Left renal cortex interstitium (tissue), 4 donors: ENCODE results near the gene PARP2. TPM values are rescaled to one million over a fixed set of nuclear protein-coding genes. Genes with fewer than 3 reads are reported as not detected.
"Not testable (repeated sequence)": the region's sequence is repeated elsewhere in the genome, so short reads cannot be mapped to it uniquely, and the experiment has no call there.

ENCODE experiments used
- DNase-seq, 4 donors: peaks; one replicate each; pipeline ENCODE4 v3.0.0-alpha.2; 2013; ENCODE audit warnings: low read depth in 4 of 4, low spot score in 2 of 4, missing footprints in 1 of 4
- polyA plus RNA-seq, 4 donors: library from polyadenylated mRNA; unstranded; fragments of 120-200 nt; gene quantifications; one replicate each; pipeline ENCODE4 v1.2.1, GENCODE V29; 2013; ENCODE audit not compliant: insufficient read length in 4 of 4

The PARP2 gene
- polyA plus RNA-seq, 4 donors, result 41.5 to 71.9 (median 56.7) TPM

DNA sequence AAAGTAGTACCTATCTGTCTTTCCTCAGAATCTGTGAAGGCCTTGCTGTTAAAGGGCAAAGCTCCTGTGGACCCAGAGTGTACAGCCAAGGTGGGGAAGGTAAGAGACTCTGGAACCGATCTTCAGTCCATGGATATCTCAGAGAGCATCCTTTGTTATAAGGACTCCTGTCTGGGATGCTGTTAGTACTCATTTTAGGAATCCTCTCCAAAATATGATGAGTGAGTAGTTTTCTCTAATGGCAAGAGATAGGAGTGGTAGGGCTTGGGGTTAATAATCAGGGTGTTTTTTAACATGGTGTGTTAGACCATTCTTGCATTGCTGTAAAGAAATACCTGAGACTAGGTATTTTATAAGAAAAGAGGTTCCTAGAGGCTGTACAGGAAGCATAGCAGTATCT is 1.9 kb downstream of the PARP2 start:
- DNase-seq, result no peak

DNA sequence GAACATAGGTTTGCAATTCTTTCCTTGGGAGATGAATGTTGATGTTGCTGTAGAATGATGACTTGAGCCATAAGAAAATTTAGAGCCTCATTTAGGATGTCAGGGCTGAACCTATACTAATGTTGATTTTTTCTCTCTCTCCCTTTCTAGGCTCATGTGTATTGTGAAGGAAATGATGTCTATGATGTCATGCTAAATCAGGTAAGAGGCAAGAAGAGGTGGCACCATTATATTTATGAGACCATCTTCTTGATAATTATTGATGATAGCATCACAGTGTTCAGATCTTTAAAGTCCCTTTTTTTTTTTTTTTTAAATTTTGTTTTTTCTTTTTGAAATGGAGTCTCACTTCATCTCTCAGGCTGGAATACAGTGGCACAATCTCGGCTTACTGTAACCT is 3.3 kb downstream of the PARP2 start:
- no peak for DNase-seq

DNA sequence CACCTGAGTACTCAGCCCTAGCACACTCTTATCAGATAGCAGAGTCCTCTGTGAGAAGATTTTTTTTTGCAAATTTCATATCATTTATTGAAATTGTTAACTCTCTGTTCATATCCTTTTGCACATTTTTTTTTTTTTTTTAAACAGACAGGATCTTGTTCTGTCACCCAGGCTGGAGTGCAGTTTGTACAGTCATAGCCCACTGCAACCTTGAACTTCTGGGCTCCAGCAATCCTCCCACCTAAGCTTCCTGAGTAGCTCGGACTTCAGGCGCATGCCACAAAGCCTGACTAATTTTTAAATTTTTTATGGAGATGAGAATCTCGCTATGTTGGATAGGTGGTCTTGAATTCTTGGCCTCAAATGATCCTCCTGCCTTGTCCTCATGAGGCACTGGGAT is 4.3 kb downstream of the PARP2 start:
- DNase-seq, result no peak

DNA sequence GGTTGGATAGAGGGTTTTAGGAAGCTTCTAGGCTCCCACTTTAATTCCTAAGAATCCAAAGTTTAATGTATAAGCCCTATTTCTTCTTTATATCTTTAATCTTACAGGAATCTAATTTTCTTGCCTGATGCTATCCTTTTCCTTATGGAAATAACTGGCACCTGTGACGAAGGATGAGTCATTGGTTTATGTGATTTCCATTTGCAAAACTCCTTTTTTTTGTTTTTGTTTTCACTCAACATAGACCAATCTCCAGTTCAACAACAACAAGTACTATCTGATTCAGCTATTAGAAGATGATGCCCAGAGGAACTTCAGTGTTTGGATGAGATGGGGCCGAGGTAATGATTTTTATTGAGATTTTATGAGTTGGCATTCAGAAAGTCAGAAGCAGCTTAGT is 6.8 kb downstream of the PARP2 start:
- no peak for DNase-seq

DNA sequence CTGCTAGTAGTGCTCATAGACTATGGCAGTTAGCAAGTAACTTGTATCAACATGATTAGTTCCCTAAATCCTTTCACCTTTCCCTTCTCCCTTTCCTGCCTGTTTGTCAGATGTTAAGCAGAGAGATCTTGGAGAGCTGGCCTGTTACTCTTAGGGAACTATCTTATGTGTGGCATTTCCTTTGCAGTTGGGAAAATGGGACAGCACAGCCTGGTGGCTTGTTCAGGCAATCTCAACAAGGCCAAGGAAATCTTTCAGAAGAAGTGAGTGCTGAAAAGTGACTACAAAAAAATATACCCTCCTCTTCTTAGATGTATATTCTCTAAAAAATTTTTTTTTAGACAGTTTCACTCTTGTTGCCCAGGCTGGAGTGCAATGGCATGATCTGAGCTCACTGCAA is 7.4 kb downstream of the PARP2 start:
- DNase-seq, result no peak

DNA sequence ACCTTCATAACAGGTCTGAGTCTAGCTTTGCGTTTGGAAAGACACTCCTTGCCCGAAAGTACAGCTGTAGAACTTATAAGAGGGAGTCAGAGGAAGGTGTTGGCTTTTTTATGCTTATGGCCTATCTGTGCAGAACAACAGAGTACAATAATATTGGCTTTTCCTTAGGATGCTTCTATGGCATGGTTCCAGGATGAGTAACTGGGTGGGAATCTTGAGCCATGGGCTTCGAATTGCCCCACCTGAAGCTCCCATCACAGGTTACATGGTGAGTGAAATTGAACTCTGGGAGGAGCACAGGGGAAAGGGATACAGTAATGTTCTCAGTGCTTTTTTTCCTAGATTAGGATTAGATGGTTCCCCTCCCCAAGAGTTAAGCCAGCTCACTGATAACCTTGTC is 13.0 kb downstream of the PARP2 start:
- DNase-seq, result no peak

DNA sequence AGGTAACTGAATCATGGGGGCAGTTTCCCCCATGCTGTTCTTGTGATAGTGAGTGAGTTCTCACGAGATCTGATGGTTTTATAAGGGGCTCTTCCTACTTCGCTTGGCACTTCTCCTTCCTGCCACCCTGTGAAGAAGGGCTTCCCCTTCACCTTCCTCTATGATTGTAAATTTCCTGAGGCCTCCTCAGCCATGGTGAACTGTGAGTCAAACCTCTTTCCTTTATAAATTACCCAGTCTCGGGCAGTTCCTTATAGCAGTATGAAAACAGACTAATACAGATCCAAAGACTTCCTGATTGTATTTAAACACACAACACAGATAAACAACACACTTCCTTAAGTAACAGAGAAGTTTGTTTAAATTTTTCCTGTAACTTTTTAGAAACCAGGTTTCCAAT is 15.0 kb downstream of the PARP2 start:
- not testable (repeated sequence) for DNase-seq

DNA sequence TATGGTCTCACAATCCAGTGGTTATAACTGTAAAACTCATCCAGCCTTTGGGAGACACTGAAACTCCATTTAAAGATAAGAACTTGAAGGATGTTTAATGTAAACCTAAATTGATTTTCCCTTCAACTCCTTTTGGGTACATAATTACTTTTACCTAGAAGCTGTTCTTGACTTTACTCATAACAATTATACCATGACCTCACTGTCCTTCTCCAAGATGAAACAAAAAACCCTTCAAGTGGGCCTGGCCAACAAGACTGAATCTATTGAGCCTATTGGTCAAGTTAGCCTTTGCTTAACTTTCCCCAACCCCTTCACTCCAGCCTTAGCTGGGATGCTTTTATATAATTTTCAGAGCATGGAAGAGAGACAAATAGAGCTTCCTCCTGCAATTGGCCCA is 22.5 kb downstream of the PARP2 start:
- no peak for DNase-seq

DNA sequence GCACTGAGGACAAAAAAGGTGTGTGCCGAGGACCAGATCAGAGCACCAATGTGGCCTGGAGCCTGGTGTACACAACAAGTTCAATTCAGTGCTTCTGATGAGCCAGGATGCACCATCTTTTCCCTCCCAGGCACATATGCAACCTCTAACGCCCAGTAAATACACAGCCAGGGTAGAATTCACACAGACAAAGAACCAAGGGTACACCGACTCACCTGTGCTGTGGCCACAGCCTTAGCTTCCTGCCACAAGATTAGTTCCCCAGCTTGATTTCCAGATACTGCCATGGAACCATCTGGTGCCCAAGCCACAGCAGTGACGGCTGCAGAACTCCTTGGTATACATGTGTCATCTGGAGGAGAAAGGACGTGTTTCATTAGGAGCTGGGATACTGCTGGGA is 29.4 kb downstream of the PARP2 start:
- DNase-seq, result no peak

DNA sequence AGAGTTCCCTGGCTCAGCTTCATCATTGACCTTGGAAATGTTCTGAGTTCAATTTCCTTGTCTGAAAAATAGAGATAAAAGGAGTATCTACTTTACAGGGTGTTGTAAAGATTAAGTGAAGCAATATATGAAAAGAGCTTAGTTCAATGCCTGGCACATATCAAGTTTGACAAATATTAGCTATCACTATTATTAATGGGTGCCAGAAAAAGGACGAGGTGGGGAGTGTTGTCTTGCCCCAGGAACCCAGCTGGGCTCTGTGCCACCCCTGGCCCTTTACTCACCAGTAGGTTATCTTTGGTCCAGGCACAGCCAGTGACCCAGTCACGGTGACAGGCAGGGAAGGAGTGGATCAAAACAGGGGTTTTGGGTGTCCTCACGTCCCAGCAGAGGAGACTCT is 32.0 kb downstream of the PARP2 start:
- DNase-seq, result no peak

DNA sequence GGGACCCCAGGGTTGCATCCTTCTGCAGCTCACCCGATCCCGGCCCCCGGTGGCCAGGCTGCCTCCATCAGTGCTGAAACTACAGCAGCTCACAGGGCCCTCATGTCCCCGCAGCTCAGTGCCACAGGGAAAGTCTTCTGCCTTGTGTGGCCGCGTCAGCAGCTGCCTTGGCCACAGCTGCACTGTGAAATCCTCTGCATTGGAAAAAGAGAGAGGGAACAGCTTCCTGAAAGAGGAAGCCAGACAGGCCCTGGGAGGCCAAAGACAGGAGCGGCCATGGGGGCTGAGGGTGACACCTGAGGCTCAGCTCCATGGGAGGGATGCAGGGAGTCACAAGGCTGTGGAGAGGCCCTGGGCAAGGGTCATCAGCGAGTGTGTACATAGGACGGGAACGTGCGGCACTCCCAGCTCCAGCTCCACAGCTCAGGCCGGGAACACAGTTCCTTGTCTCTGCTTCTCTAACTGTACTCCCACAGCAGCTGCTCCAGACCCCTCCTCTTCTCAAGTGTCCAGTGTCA is 32.7 kb downstream of the PARP2 start:
- no peak for DNase-seq

DNA sequence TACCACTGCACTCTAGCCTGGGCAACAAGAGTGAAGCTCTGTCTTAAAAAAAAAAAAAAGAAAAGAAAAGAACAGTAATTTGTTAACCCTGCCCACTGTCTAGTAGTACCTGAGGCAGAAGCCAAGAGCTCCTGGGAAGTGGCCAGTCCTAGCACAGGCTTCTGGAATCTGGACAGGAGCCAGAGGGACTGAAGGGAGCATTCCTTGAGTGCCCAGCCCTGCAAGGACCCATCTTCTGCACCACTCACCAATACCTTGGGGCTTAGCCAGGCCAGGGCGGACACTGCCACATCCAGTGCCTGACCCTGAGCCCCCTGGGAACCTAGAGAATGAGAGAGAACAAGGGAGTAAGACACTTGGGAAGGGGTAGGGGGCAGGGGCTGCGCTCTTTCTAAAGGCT is 33.7 kb downstream of the PARP2 start:
- no peak for DNase-seq

DNA sequence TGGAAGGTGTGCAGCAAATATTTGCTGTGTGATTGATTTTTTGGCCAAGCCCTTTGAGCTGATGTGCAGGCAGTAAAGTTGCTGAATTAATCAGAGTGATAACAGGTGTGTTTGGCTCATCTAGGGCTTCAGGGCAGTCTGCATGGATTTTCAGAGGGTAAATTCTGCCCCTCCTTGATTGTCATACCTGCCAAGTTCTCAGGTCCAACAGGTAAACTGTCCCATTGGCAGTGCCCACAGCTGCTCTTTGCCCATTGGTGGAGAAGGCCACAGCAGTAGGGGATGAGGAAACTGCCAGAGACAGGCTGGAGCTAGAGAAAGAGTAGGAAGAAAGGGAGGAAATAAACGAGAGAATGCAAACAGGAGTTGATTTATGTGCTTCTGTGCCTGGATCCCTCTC is 36.3 kb downstream of the PARP2 start:
- no peak for DNase-seq

DNA sequence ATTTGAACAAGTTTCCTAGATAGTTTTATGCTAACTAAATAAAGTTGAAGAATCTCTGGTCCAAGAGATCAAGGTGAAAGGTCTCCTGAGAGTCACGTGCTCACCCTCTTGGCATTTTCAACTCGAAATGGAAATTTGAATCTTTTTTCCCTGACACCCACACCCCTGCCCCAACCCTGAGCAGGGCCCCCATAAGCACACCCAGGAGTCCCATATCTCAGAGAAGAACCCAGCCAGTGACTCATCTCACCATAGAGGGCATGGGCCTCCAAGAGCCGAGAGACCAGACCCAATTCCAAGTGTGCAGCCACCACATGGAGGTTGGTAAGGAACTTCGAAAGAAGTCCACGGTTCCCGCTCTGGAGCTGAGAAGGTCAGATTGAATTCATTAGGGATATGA is 37.2 kb downstream of the PARP2 start:
- DNase-seq, result no peak

DNA sequence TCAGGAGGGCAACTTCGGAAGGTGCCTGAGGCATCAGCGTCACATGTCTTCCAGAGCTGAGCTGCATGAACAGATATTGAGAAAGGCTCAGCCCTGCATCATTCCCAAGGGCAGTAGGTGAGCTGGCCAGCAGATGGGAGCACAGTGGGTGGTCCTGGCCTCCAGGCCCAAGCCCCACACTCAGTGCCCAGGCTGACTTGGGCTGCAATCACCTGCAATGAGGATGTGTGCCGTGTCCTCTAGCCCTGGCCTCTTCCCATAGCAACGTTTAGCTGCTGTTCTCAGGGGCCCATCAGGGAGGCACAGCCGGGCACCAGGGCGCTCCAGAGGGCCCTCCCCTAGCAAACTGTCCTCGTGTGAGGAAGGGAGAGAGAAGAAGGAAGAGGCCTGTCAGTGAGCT is 37.9 kb downstream of the PARP2 start:
- no peak for DNase-seq

DNA sequence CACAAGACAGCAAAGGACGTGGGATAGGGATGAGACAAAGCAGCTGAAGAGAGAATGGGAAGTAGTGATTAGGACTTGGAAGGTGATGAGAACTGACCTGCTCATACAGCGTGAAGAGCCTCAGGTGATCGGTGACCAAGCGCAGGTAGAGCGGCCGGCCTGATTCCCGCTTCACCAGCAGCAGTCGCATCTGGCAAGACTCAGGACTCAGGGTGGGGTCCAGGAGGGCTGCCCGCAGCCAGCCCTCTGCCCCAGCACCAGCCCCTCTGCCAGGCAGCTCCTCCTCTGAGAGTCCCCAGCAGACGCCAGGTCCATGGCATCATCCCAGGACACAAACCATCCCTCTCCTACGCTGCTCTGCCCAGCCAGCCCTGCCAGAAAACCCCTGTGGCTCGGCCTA is 39.1 kb downstream of the PARP2 start:
- DNase-seq, result no peak

DNA sequence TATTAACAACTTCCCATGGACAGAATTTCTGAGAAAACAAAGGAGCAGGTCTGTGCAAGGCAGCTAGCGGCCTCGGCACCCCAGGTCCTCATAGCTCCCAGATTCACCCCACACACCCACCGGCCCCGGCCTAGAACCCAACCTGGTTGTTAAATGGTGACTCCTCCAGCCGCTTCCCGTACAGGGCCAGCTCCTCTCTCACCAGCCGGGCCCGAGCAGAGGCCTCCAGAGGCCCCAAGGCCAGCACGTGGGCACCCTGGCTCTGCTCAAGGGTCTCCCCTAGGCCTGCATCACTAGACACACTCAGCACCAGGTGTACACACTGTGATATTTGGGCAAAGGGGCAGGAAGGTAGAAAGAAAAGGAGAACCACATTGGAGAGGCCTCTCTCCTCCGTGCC is 39.6 kb downstream of the PARP2 start:
- no peak for DNase-seq

DNA sequence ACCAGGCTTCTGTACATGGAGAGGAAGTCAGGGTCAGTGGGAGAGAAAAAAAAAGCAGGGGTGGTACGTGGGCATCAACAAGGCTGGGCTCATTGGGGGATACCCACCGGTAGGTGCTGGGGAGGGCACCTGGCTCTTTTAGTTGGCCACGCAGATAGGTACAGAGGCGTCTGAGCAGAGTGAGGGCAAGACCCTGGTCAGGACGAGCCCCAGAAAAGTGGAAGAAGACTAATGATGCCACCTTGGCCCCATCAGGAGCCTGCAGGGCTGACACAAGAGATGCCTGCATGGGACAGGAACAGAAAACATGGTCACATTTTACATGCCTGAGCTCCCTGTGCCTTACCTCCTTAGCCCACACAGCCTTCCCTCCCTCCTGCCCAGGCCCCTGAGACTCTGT is 40.2 kb downstream of the PARP2 start:
- no peak for DNase-seq

DNA sequence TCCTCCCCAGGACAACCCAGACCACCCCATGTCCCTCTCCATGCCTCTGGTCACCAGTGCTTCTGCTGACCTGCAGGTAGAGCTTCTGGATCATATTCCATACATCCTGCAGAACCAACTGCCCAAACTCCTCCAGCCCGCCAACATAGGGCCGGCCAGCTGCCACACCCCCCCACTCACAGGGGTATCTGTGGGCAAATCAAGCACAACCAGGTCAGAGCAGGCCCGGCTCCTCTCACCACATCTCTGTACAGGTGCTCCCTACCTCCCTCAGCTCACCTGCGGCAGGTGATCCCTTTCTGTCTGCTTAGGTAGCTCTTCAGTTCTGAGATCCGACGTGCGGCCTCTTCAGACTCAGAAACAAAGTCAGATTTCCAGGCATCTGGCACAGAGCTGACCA is 40.9 kb downstream of the PARP2 start:
- no peak for DNase-seq

DNA sequence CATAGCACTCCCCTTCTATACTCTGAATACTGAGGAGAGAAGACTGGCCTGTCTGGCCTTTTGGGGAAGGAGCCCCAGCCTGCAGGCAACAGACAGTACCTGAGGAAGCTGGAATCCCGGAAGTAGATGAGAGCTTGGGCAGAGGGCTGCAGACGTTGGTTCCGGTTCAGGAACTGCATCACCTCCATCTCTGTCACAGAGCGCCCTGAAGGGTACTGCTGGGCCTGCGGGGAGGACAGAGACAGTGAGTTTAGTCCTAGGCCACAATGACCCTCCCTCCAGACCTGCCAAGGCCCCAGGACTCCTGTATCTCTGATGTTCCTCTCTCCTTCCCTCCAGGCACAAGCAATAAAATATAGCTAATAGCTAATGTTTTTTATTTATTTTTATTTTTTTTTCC is 41.5 kb downstream of the PARP2 start:
- DNase-seq, result no peak

DNA sequence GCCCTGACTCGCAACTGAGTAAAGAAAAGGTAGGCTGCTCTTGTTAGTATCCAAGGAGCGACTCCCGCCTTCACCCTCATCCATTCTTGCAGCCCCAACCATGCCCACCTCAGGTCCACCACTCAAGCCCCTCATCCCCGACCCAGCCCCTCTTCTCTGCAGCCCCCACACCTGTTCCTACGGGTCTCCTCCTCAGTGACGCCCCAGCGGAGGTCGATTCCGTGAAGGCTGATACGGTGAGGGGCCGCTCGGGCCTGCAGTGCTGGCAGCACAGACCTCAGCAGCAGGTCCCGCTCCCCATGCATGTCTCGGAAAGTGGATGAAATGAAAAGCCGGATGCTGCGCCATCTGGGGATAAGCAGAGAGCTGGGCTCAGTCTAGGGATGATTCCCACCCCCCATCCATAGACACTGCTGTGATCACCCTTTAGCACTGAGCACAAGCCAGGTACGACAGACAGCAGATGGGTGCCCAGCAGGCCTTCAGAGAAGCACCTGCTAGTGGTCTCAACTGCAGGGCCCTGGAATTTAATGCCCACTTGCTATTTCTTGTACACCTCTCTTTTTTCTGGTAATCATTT is 42.9 kb downstream of the PARP2 start:
- no peak for DNase-seq

DNA sequence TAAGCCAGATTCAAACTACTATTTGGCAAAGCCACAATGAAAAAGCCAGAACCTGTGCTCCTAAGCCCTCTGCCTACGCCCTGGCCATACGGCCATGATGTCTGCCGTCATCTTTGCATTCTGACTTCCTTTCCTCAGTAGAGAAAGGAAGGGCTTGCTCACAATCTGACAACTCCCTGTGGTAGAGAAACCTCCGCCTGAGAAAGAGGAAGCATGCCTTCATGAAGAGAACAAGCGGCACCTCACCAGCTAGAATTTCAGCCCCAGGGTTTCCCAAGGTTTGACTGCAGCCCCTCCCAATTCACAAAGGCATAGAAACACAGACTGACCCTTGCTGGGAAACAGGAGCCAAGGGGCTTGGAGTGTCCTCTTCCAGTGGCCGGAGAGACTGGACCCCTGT is 44.1 kb downstream of the PARP2 start:
- no peak for DNase-seq

DNA sequence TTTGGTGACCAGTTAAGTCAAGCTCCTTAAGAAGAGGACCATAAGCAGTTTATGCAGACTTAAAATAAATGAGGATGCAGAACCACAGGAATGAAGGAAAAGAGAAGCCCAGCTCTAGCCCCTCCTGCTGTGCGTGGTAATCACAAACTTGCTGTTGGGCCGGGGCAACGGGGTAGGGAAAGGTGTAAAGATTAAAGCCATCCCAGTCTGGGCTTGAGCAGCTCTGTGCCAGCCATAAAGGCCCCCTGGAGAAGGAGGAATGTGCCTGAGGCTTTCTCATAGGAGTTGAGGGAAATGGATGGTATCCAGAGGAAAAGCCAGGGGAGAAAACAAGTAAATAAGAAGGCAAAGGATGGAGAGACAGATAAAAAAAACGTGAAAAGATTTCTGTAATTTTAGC is 44.7 kb downstream of the PARP2 start:
- no peak for DNase-seq
